Measurements from ENCODE around the gene ANK3.

GRCh38 chr10:60147576-60148265 is 242.0 kb downstream of the ANK3 start:
- TF ChIP-seq CTCF (IDR thresholded peaks at IDR 0.05), result no peak
- no peak for TF ChIP-seq POLR2A (IDR thresholded peaks at IDR 0.05)
- no peak for TF ChIP-seq POLR2AphosphoS5 (IDR thresholded peaks at IDR 0.05; ENCODE audit: insufficient read depth in 1 of 2, low read depth in 1 of 2)

Measured in vagina (tissue), 2 donors.